ENCODE results near the gene FAM222A.

GRCh38 chr12:109738878-109739665, 25.4 kb downstream of the FAM222A start:
- TF ChIP-seq POLR2A (IDR thresholded peaks at IDR 0.05) (no peak), CTCF (IDR thresholded peaks at IDR 0.05) (no peak)

Data from uterus (tissue), 2 donors.